ENCODE results near the gene HFE.

HFE gene

GRCh38 chr6:26105109-26105730 is 18.0 kb downstream of the HFE start:
- no peak for TF ChIP-seq CTCF (IDR thresholded peaks at IDR 0.05; ENCODE audit: borderline replicate concordance, insufficient read depth, low read depth, low read length)
- H3K4me3 ChIP-seq (ENCODE audit: low read depth, low read length): no peak overlapping the region

- no peak overlapping the region for H3K4me3 ChIP-seq (ENCODE audit: low read depth, low read length)
- TF ChIP-seq CTCF (IDR thresholded peaks at IDR 0.05; ENCODE audit: borderline replicate concordance, insufficient read depth, low read depth, low read length): no peak
These were observed 18.6 kb downstream of the HFE start for GRCh38 chr6:26105842-26106241.

- TF ChIP-seq CTCF (IDR thresholded peaks at IDR 0.05; ENCODE audit: borderline replicate concordance, insufficient read depth, low read depth, low read length): no peak
These were observed 20.7 kb downstream of the HFE start for GRCh38 chr6:26107935-26108334.

GRCh38 chr6:26109772-26110171 is 22.5 kb downstream of the HFE start:
- no peak for TF ChIP-seq CTCF (IDR thresholded peaks at IDR 0.05; ENCODE audit: borderline replicate concordance, insufficient read depth, low read depth, low read length)

More at GRCh38 chr6:26107935-26108334, 20.7 kb downstream of the HFE start:
- no peak overlapping the region for H3K4me3 ChIP-seq (ENCODE audit: low read depth, low read length)

GRCh38 chr6:26113570-26113969 is 26.3 kb downstream of the HFE start:
- no peak overlapping the region for H3K4me3 ChIP-seq (ENCODE audit: low read depth, low read length)
- no peak for TF ChIP-seq CTCF (IDR thresholded peaks at IDR 0.05; ENCODE audit: borderline replicate concordance, insufficient read depth, low read depth, low read length)

More at GRCh38 chr6:26109772-26110171, 22.5 kb downstream of the HFE start:
- H3K4me3 ChIP-seq (ENCODE audit: low read depth, low read length): no peak overlapping the region

- H3K4me3 ChIP-seq (ENCODE audit: low read depth, low read length): no peak overlapping the region
- TF ChIP-seq CTCF (IDR thresholded peaks at IDR 0.05; ENCODE audit: borderline replicate concordance, insufficient read depth, low read depth, low read length): no peak
These were observed 28.0 kb downstream of the HFE start for GRCh38 chr6:26115226-26115625.

GRCh38 chr6:26116267-26116666 is 29.0 kb downstream of the HFE start:
- H3K4me3 ChIP-seq (ENCODE audit: low read depth, low read length): no peak overlapping the region
- TF ChIP-seq CTCF (IDR thresholded peaks at IDR 0.05; ENCODE audit: borderline replicate concordance, insufficient read depth, low read depth, low read length): no peak

Data from GM12875 (cell line).